Measurements from ENCODE around the gene TNNT2. TPM values are rescaled to one million over a fixed set of nuclear protein-coding genes. Genes with fewer than 3 reads are reported as not detected.

Gene TNNT2
- total RNA-seq, 2 donors from 2014 or later: not detected

GRCh38 chr1:201359873-201360210, 17.6 kb downstream of the TNNT2 start:
- Mint-ChIP-seq H3K27me3 (peaks cover 14% of the 10 kb centered on the region), H3K4me3 (no peak overlapping the region)
- ATAC-seq (replicated peaks): no peak

GRCh38 chr1:201359031-201359872, 18.2 kb downstream of the TNNT2 start:
- Mint-ChIP-seq H3K27ac (no peak overlapping the region), H3K36me3 (ENCODE audit: low read depth) (no peaks in the 10 kb centered on the region), H3K27me3 (peaks cover 20% of the 10 kb centered on the region), H3K4me1 (no peaks in the 10 kb centered on the region), H3K4me3 (no peak overlapping the region), H3K9me3 (no peaks in the 10 kb centered on the region)
- no peak for ATAC-seq (replicated peaks)

More at GRCh38 chr1:201359873-201360210, 17.6 kb downstream of the TNNT2 start:
- Mint-ChIP-seq H3K27ac (no peak overlapping the region), H3K36me3 (ENCODE audit: low read depth) (no peaks in the 10 kb centered on the region), H3K9me3 (no peaks in the 10 kb centered on the region), H3K4me1 (no peaks in the 10 kb centered on the region)

GRCh38 chr1:201358596-201358995, 18.9 kb downstream of the TNNT2 start:
- Mint-ChIP-seq H3K4me1 (no peaks in the 10 kb centered on the region), H3K27ac (no peak overlapping the region), H3K4me3 (no peak overlapping the region), H3K36me3 (ENCODE audit: low read depth) (no peaks in the 10 kb centered on the region), H3K27me3 (peaks cover 23% of the 10 kb centered on the region), H3K9me3 (no peaks in the 10 kb centered on the region)
- ATAC-seq (replicated peaks): no peak

GRCh38 chr1:201357636-201358348, 19.7 kb downstream of the TNNT2 start:
- Mint-ChIP-seq H3K9me3 (no peaks in the 10 kb centered on the region), H3K4me1 (no peaks in the 10 kb centered on the region), H3K27ac (no peak overlapping the region), H3K36me3 (ENCODE audit: low read depth) (no peaks in the 10 kb centered on the region), H3K4me3 (no peak overlapping the region), H3K27me3 (peaks cover 19% of the 10 kb centered on the region)
- no peak for ATAC-seq (replicated peaks)

- Mint-ChIP-seq H3K27me3 (peaks cover 16% of the 10 kb centered on the region), H3K36me3 (ENCODE audit: low read depth) (no peaks in the 10 kb centered on the region), H3K9me3 (no peaks in the 10 kb centered on the region), H3K4me3 (no peak overlapping the region), H3K4me1 (no peaks in the 10 kb centered on the region), H3K27ac (no peak overlapping the region)
- ATAC-seq (replicated peaks): no peak
These were observed 20.3 kb downstream of the TNNT2 start for GRCh38 chr1:201357211-201357610.

GRCh38 chr1:201356701-201357100, 20.8 kb downstream of the TNNT2 start:
- no peak overlapping the region for H3K4me3 Mint-ChIP-seq
- peaks cover 12% of the 10 kb centered on the region for H3K27me3 Mint-ChIP-seq
- ATAC-seq (replicated peaks): no peak
- no peak overlapping the region for H3K27ac Mint-ChIP-seq
- no peaks in the 10 kb centered on the region for H3K9me3 Mint-ChIP-seq
- no peaks in the 10 kb centered on the region for H3K4me1 Mint-ChIP-seq
- H3K36me3 Mint-ChIP-seq (ENCODE audit: low read depth): no peaks in the 10 kb centered on the region

- Mint-ChIP-seq H3K27ac (no peak overlapping the region), H3K9me3 (no peaks in the 10 kb centered on the region), H3K27me3 (peaks cover 15% of the 10 kb centered on the region), H3K4me1 (no peaks in the 10 kb centered on the region), H3K36me3 (ENCODE audit: low read depth) (no peaks in the 10 kb centered on the region), H3K4me3 (no peak overlapping the region)
- ATAC-seq (replicated peaks): no peak
These were observed 21.2 kb downstream of the TNNT2 start for GRCh38 chr1:201356236-201356635.

- no peaks in the 10 kb centered on the region for H3K9me3 Mint-ChIP-seq
- H3K36me3 Mint-ChIP-seq (ENCODE audit: low read depth): no peaks in the 10 kb centered on the region
- H3K27ac Mint-ChIP-seq: no peak overlapping the region
- no peak overlapping the region for H3K4me3 Mint-ChIP-seq
- H3K27me3 Mint-ChIP-seq: peaks cover 18% of the 10 kb centered on the region
- H3K4me1 Mint-ChIP-seq: no peaks in the 10 kb centered on the region
- no peak for ATAC-seq (replicated peaks)
These were observed 22.0 kb downstream of the TNNT2 start for GRCh38 chr1:201355471-201355870.

GRCh38 chr1:201354901-201355295, 22.6 kb downstream of the TNNT2 start:
- H3K27me3 Mint-ChIP-seq: peaks cover 18% of the 10 kb centered on the region
- H3K4me3 Mint-ChIP-seq: no peak overlapping the region
- no peaks in the 10 kb centered on the region for H3K4me1 Mint-ChIP-seq
- no peaks in the 10 kb centered on the region for H3K36me3 Mint-ChIP-seq (ENCODE audit: low read depth)
- H3K9me3 Mint-ChIP-seq: no peaks in the 10 kb centered on the region
- no peak for ATAC-seq (replicated peaks)
- H3K27ac Mint-ChIP-seq: no peak overlapping the region

- no peak for ATAC-seq (replicated peaks)
- Mint-ChIP-seq H3K9me3 (no peaks in the 10 kb centered on the region), H3K4me1 (no peaks in the 10 kb centered on the region), H3K4me3 (no peak overlapping the region), H3K27me3 (peaks cover 22% of the 10 kb centered on the region), H3K36me3 (ENCODE audit: low read depth) (no peaks in the 10 kb centered on the region), H3K27ac (no peak overlapping the region)
These were observed 23.2 kb downstream of the TNNT2 start for GRCh38 chr1:201354151-201354900.

- no peak for ATAC-seq (replicated peaks)
- H3K27ac Mint-ChIP-seq: no peak overlapping the region
- H3K4me1 Mint-ChIP-seq: no peaks in the 10 kb centered on the region
These were observed 24.1 kb downstream of the TNNT2 start for GRCh38 chr1:201353186-201353940.

GRCh38 chr1:201351617-201352016, 25.9 kb downstream of the TNNT2 start:
- Mint-ChIP-seq H3K9me3 (no peaks in the 10 kb centered on the region), H3K27ac (no peak overlapping the region), H3K36me3 (ENCODE audit: low read depth) (no peaks in the 10 kb centered on the region), H3K27me3 (peaks cover 28% of the 10 kb centered on the region), H3K4me3 (no peak overlapping the region), H3K4me1 (no peaks in the 10 kb centered on the region)
- no peak for ATAC-seq (replicated peaks)

More at GRCh38 chr1:201353186-201353940, 24.1 kb downstream of the TNNT2 start:
- peaks cover 24% of the 10 kb centered on the region for H3K27me3 Mint-ChIP-seq
- no peaks in the 10 kb centered on the region for H3K36me3 Mint-ChIP-seq (ENCODE audit: low read depth)
- no peaks in the 10 kb centered on the region for H3K9me3 Mint-ChIP-seq
- no peak overlapping the region for H3K4me3 Mint-ChIP-seq

- H3K9me3 Mint-ChIP-seq: no peaks in the 10 kb centered on the region
- H3K27ac Mint-ChIP-seq: no peak overlapping the region
- ATAC-seq (replicated peaks): no peak
- no peaks in the 10 kb centered on the region for H3K4me1 Mint-ChIP-seq
- no peaks in the 10 kb centered on the region for H3K36me3 Mint-ChIP-seq (ENCODE audit: low read depth)
- H3K4me3 Mint-ChIP-seq: no peak overlapping the region
- peaks cover 28% of the 10 kb centered on the region for H3K27me3 Mint-ChIP-seq
These were observed 26.6 kb downstream of the TNNT2 start for GRCh38 chr1:201350884-201351283.

- no peak overlapping the region for H3K27ac Mint-ChIP-seq
- H3K4me3 Mint-ChIP-seq: no peak overlapping the region
- peaks cover 28% of the 10 kb centered on the region for H3K27me3 Mint-ChIP-seq
- H3K36me3 Mint-ChIP-seq (ENCODE audit: low read depth): no peaks in the 10 kb centered on the region
- no peaks in the 10 kb centered on the region for H3K9me3 Mint-ChIP-seq
- H3K4me1 Mint-ChIP-seq: no peaks in the 10 kb centered on the region
- ATAC-seq (replicated peaks): no peak
These were observed 27.1 kb downstream of the TNNT2 start for GRCh38 chr1:201350361-201350725.
